K562 (cell line): ENCODE results near the gene APOM. TPM values are rescaled to one million over a fixed set of nuclear protein-coding genes. Genes with fewer than 3 reads are reported as not detected.
A peak's percentile ranks its signal among the peaks of the same experiment; 100 is the strongest.

Source experiments
- BCOR ChIP-seq: fragments of 450-650 bp; IDR thresholded peaks from 2 replicates; pipeline ENCODE4 v1.6.1; 2016
- FOXK1 ChIP-seq: sonication (generic); formaldehyde crosslinking; IDR thresholded peaks from 2 replicates; pipeline ENCODE4 v1.8.0; 2022; ENCODE audit warnings: missing genetic modification reagents, mild to moderate bottlenecking, borderline replicate concordance
- GTF2A2 ChIP-seq: IDR thresholded peaks from 2 replicates; pipeline ENCODE4 v1.6.1; 2016; ENCODE audit warnings: mild to moderate bottlenecking, missing genetic modification characterization, missing compliant biosample characterization
- HMGN3 ChIP-seq: IDR thresholded peaks from 2 replicates; pipeline ENCODE4 v1.6.1; 2011; ENCODE audit warnings: borderline replicate concordance, low read depth, mild to moderate bottlenecking, mixed read lengths, low read length; ENCODE audit not compliant: insufficient read length; ENCODE audit errors: extremely low read depth
- HNRNPH1 ChIP-seq: fragments of 200-400 bp; formaldehyde crosslinking; optimal IDR thresholded peaks from 2 replicates; pipeline ENCODE3; 2017; ENCODE audit warnings: low read depth, mild to moderate bottlenecking, low read length, moderate library complexity
- POLR2B ChIP-seq: fragments of 450-650 bp; IDR thresholded peaks from 2 replicates; pipeline ENCODE4 v1.6.1; 2018; ENCODE audit warnings: low read depth; ENCODE audit not compliant: partially characterized antibody
- RNF219 ChIP-seq: fragments of 250-450 bp; sonication (Bioruptor Pico); IDR thresholded peaks from 2 replicates; pipeline ENCODE4 v1.5.0; 2022; ENCODE audit warnings: mild to moderate bottlenecking
- SRSF7 ChIP-seq: fragments of 200-400 bp; formaldehyde crosslinking; optimal IDR thresholded peaks from 2 replicates; pipeline ENCODE3; 2017; ENCODE audit warnings: mild to moderate bottlenecking, low read depth, low read length
- TGIF2 ChIP-seq: sonication (generic); formaldehyde crosslinking; IDR thresholded peaks from 2 replicates; pipeline ENCODE4 v1.8.1; 2022; ENCODE audit warnings: mild to moderate bottlenecking, missing genetic modification reagents, moderate library complexity
- ZFP36 ChIP-seq: fragments of 150-350 bp; IDR thresholded peaks from 2 replicates; pipeline ENCODE4 v1.6.1; 2018; ENCODE audit warnings: low read length, low read depth; ENCODE audit not compliant: partially characterized antibody
- ZNF146 ChIP-seq: IDR thresholded peaks from one replicate; pipeline ENCODE4 v1.6.1; 2018; ENCODE audit warnings: missing compliant biosample characterization; ENCODE audit not compliant: unreplicated experiment
- polyA plus RNA-seq, 8 experiments: library from polyadenylated mRNA; depleted of rRNA in 4 of 8; stranded (reverse) in 5 of 8; unstranded in 3 of 8; fragments of >200 nt; fragmentation: Nextera tagmentation in 2 of 8; fragmentation: Illumina TruSeq in 1 of 8; extraction: Ambion mirVana in 2 of 8; extraction: Trizol in 1 of 8; gene quantifications; 2 replicates each; pipeline versions ENCODE4 v1.2.1 to v1.2.3, GENCODE V29; 2011 to 2014; ENCODE audit warnings: inconsistent platforms in 1 of 8, missing spikeins in 1 of 8
- total RNA-seq, 7 experiments: library from RNA; depleted of rRNA in 6 of 7; stranded (reverse); fragments of >200 nt in 6 of 7; fragmentation: Illumina TruSeq in 2 of 7; extraction: Trizol in 2 of 7; gene quantifications; 2 replicates each; pipeline versions ENCODE4 v1.2.1 to v1.2.3, GENCODE V29; 2011 to 2021; ENCODE audit warnings: low replicate concordance in 1 of 7

The APOM gene
- total and polyA plus RNA-seq, 9 of the 15 experiments (the other 6 are each of a cell fraction or from before 2014, with no cell fraction given): 5.7 to 24.3 (median 10.4) TPM

DNA sequence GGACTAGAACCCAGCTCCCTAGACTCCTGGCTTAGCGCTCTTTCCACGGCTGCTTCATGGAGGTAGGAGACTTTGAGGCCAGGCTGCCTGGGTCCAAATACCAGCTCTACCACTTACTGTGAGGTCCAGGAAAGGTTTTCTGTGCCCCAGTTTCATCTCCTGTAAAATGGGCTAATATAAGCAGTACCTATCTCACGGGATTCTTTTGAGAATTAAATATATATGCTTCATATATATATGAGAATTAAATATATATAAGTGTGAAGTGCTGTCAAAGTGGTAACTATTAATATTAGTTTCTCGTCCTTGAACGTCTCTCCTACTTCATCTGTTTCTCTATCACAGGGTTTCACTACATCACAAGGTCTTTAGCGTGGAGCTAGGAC, 35.4 kb downstream of the APOM start (continued):
- TF ChIP-seq ZNF146 (CRISPR knock-in tag) (no peak), POLR2B (no peak), RNF219 (CRISPR knock-in tag) (no peak), HNRNPH1 (no peak), HMGN3 (peak; percentile 5), SRSF7 (no peak), FOXK1 (CRISPR knock-in tag) (0 out of 2 replicates have a peak, but pooled peaks have one; percentile 21), TGIF2 (no peak), GTF2A2 (tag) (no peak), BCOR (peak; percentile 48), ZFP36 (no peak)
